Mammary epithelial cell (primary cell): ENCODE measurements around the gene STRN.

Source experiments
- CTCF ChIP-seq, 2 donors: IDR thresholded peaks in 1 of 2; conservative IDR thresholded peaks in 1 of 2; 2 replicates each; pipeline ENCODE4 v1.5.1; 2011 to 2012; ENCODE audit warnings: inconsistent platforms in 2 of 2, low read length in 2 of 2, mild to moderate bottlenecking in 2 of 2, control low read depth in 1 of 2, low read depth in 1 of 2; ENCODE audit not compliant: insufficient read depth in 1 of 2; ENCODE audit errors: extremely low read depth in 1 of 2
- EZH2 ChIP-seq: IDR thresholded peaks from 2 replicates; pipeline ENCODE4 v1.6.1; 2012; ENCODE audit warnings: low read length, inconsistent platforms, borderline replicate concordance

DNA sequence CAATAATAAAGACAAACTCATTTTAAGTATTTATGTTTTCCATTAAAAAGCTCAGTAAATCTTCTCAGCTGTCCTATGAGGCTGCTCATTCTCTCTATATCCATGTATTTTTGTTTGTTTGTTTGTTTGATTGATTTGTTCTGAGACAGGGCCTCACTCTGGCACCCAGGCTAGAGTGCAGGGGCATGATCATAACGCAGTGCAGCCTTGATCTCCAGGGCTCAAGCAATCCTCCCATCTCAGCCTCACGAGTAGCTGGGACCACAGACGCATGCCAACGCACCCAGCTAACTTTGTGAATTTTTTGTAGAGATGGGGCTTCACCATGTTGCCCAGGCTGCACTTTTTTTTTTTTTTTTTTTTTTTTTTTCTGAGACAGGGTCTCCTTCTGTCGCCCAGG lies 5.6 kb downstream of the STRN start:
- TF ChIP-seq CTCF (conservative IDR thresholded peaks at IDR 0.05 in 1 of 2, IDR thresholded peaks at IDR 0.05 in 1 of 2; ENCODE audit: extremely low read depth in 1 of 2, insufficient read depth in 1 of 2, low read depth in 1 of 2, low read length in 2 of 2) (no peak), EZH2 (no peak)
